Neural cell (in vitro differentiated cells): ENCODE results near the gene FOXJ1. TPM values are rescaled to one million over a fixed set of nuclear protein-coding genes. Genes with fewer than 3 reads are reported as not detected.

ENCODE experiments used
- H2AFZ ChIP-seq: fragments of 200-600, 300-800 bp; sonication (generic), shearing (Covaris generic); 2 replicates; pipeline ENCODE4 v1.6.0; 2014; ENCODE audit warnings: low read depth, mild to moderate bottlenecking, antibody characterized with exemption, low read length, moderate library complexity
- H3F3A ChIP-seq: fragments of 200-600 bp; shearing (Covaris generic); 2 replicates; pipeline ENCODE4 v1.6.1; 2016; ENCODE audit warnings: mild to moderate bottlenecking, moderate library complexity, mixed read lengths, antibody characterized with exemption, low read length; ENCODE audit not compliant: insufficient read depth, poor library complexity, severe bottlenecking
- H3K27ac ChIP-seq: fragments of 200-600, 300-800 bp; sonication (generic), shearing (Covaris generic); 2 replicates; pipeline ENCODE4 v1.5.1; 2014; ENCODE audit warnings: mild to moderate bottlenecking, low read length, moderate library complexity
- H3K27me3 ChIP-seq: fragments of 300-800, 200-600 bp; sonication (generic), shearing (Covaris generic); 2 replicates; pipeline ENCODE4 v1.6.0; 2014; ENCODE audit warnings: mild to moderate bottlenecking, low read depth, low read length, moderate library complexity; ENCODE audit not compliant: insufficient read depth
- H3K36me3 ChIP-seq: fragments of 300-800, 200-600 bp; sonication (generic), shearing (Covaris generic); 2 replicates; pipeline ENCODE4 v1.5.1; 2014; ENCODE audit warnings: mild to moderate bottlenecking, antibody characterized with exemption, low read length, moderate library complexity; ENCODE audit not compliant: insufficient read depth
- H3K4me2 ChIP-seq: fragments of 300-800, 200-600 bp; sonication (generic), shearing (Covaris generic); 2 replicates; pipeline ENCODE4 v1.6.0; 2014; ENCODE audit warnings: mild to moderate bottlenecking, low read length
- H3K4me3 ChIP-seq: fragments of 300-800, 200-600 bp; sonication (generic), shearing (Covaris generic); 2 replicates; pipeline ENCODE4 v1.5.1; 2014; ENCODE audit warnings: mild to moderate bottlenecking, low read length, moderate library complexity
- H3K79me2 ChIP-seq: fragments of 200-600 bp; shearing (Covaris generic); replicated peaks from 2 replicates; pipeline ENCODE4 v1.6.0; 2014; ENCODE audit warnings: mild to moderate bottlenecking, low read length, moderate library complexity; ENCODE audit not compliant: insufficient read depth
- H3K9ac ChIP-seq: fragments of 300-800, 200-600 bp; sonication (generic), shearing (Covaris generic); 2 replicates; pipeline ENCODE4 v1.6.1; 2016; ENCODE audit warnings: mild to moderate bottlenecking, low read length, mixed read lengths
- H3K9me2 ChIP-seq: fragments of 200-600 bp; shearing (Covaris generic); 2 replicates; pipeline ENCODE4 v1.6.1; 2016; ENCODE audit warnings: mild to moderate bottlenecking, low read length, mixed read lengths; ENCODE audit not compliant: insufficient read depth
- H3K9me3 ChIP-seq: fragments of 200-600, 300-800 bp; sonication (generic), shearing (Covaris generic); 2 replicates; pipeline ENCODE4 v1.6.1; 2016; ENCODE audit warnings: mild to moderate bottlenecking, mixed run types, low read length, moderate library complexity, mixed read lengths
- H4K20me1 ChIP-seq: fragments of 200-600 bp; shearing (Covaris generic); 2 replicates; pipeline ENCODE4 v1.6.1; 2016; ENCODE audit warnings: mild to moderate bottlenecking, mixed run types; ENCODE audit not compliant: insufficient read depth
- EP300 ChIP-seq: fragments of 450-650 bp; conservative IDR thresholded peaks from 2 replicates; pipeline ENCODE4 v1.6.1; 2014; ENCODE audit warnings: antibody characterized with exemption, mild to moderate bottlenecking, moderate library complexity; ENCODE audit not compliant: poor library complexity, severe bottlenecking
- EZH2 ChIP-seq: fragments of 200-600, 300-800 bp; shearing (Covaris generic), sonication (generic); IDR thresholded peaks from 2 replicates; pipeline ENCODE4 v1.6.1; 2014; ENCODE audit warnings: antibody characterized with exemption, low read length, borderline replicate concordance, mild to moderate bottlenecking; ENCODE audit not compliant: insufficient read depth, poor library complexity, severe bottlenecking
- MXI1 ChIP-seq: fragments of 450-650 bp; conservative IDR thresholded peaks from 2 replicates; pipeline ENCODE4 v1.6.1; 2014; ENCODE audit warnings: antibody characterized with exemption, mild to moderate bottlenecking; ENCODE audit not compliant: poor library complexity, severe bottlenecking
- POLR2AphosphoS5 ChIP-seq: IDR thresholded peaks from 2 replicates; pipeline ENCODE4 v1.6.1; 2012
- RAD21 ChIP-seq: fragments of 450-650 bp; conservative IDR thresholded peaks from 2 replicates; pipeline ENCODE4 v1.6.1; 2014; ENCODE audit warnings: antibody characterized with exemption, mild to moderate bottlenecking, moderate library complexity
- SMC3 ChIP-seq: fragments of 450-650 bp; conservative IDR thresholded peaks from 2 replicates; pipeline ENCODE4 v1.6.1; 2014; ENCODE audit warnings: antibody characterized with exemption, mild to moderate bottlenecking, moderate library complexity; ENCODE audit not compliant: poor library complexity
- TAF1 ChIP-seq: IDR thresholded peaks from 2 replicates; pipeline ENCODE4 v1.6.1; 2012; ENCODE audit warnings: low read depth
- polyA plus RNA-seq: library from polyadenylated mRNA; depleted of rRNA; stranded (reverse); fragments of >200 nt; gene quantifications from 2 replicates; pipeline ENCODE4 v1.2.3, GENCODE V29; 2014
- TF ChIP-seq, protein P1 (sequence below): fragments of 450-650 bp; IDR thresholded peaks from 2 replicates; pipeline ENCODE4 v1.5.1; 2014; ENCODE audit warnings: antibody characterized with exemption, mild to moderate bottlenecking, moderate library complexity; ENCODE audit not compliant: poor library complexity, severe bottlenecking
- TF ChIP-seq, protein P2 (sequence below): IDR thresholded peaks from 2 replicates; pipeline ENCODE4 v1.6.1; 2012; ENCODE audit warnings: borderline replicate concordance

Gene FOXJ1
- polyA plus RNA-seq, 1 donor from 2014 or later: 0.56 TPM

DNA sequence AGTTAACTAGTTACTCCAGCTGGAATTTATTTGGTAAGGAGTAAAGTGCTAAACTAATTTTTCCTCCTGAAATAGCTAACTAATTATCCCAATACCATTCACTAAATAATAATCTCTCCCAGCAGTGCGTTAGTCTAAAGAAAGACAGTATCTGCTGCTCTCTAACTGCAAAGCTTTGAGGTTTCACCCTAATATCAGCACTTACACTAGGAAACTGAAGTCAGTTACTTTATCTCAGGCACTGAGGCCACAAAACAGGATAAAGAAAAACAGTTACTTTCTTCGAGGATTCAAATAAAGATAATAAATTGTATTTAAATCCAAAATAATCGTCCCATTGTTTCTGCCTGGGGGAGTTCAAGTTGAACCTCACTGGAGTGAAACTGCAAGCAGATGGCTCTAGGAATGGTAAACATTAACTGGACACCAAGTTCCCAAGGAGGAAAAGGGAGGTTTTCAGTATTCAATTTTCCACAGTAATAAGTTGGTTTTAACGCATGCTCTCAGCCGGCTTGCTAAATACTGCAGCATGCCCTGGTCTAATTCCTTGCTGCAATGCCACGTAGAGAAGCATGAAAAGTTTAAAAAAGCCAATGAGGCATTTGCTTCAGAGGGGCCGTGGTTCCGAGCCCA lies 20.0 kb upstream of the FOXJ1 start:
- H3K36me3 ChIP-seq: peaks cover 13% of the 10 kb centered on the region
- TF ChIP-seq RAD21 (no peak), MXI1 (no peak), TAF1 (no peak)
- TF ChIP-seq, protein P1, sequence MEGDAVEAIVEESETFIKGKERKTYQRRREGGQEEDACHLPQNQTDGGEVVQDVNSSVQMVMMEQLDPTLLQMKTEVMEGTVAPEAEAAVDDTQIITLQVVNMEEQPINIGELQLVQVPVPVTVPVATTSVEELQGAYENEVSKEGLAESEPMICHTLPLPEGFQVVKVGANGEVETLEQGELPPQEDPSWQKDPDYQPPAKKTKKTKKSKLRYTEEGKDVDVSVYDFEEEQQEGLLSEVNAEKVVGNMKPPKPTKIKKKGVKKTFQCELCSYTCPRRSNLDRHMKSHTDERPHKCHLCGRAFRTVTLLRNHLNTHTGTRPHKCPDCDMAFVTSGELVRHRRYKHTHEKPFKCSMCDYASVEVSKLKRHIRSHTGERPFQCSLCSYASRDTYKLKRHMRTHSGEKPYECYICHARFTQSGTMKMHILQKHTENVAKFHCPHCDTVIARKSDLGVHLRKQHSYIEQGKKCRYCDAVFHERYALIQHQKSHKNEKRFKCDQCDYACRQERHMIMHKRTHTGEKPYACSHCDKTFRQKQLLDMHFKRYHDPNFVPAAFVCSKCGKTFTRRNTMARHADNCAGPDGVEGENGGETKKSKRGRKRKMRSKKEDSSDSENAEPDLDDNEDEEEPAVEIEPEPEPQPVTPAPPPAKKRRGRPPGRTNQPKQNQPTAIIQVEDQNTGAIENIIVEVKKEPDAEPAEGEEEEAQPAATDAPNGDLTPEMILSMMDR: no peak
- no peak overlapping the region for H3K4me3 ChIP-seq
- no peak overlapping the region for H2AFZ ChIP-seq
- no peaks in the 10 kb centered on the region for H3K9me2 ChIP-seq
- H3K79me2 ChIP-seq: no peaks in the 10 kb centered on the region
- no peak overlapping the region for H3K4me2 ChIP-seq
- H3K9me3 ChIP-seq: no peaks in the 10 kb centered on the region
- no peaks in the 10 kb centered on the region for H3K27me3 ChIP-seq
- no peak overlapping the region for H3K27ac ChIP-seq
- no peak overlapping the region for H3K9ac ChIP-seq
- H3F3A ChIP-seq: no peaks in the 10 kb centered on the region
- H4K20me1 ChIP-seq: no peaks in the 10 kb centered on the region

DNA sequence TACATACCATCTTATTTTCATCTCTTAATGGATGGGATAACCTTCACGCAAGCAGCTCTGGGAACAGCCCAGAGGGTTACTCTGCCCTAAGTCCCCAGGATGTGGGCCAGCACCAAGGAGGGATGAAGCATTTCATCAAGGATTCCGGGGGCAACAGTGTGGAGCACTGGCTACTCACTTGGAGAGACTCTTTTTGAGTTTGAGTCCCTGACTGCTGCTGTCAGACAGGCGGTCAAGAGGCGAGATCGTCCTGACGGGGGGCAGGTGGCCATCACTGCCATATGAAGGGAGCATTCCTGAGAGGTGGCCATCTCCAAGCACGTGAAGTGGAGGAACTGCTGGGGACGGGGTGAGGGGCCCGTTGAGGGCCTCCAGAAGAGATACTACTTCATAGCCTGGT lies 18.1 kb upstream of the FOXJ1 start:
- peaks cover 13% of the 10 kb centered on the region for H3K36me3 ChIP-seq
- no peaks in the 10 kb centered on the region for H4K20me1 ChIP-seq
- H3K4me2 ChIP-seq: no peak overlapping the region
- H3K27ac ChIP-seq: no peak overlapping the region
- H3K9ac ChIP-seq: no peak overlapping the region
- H3F3A ChIP-seq: no peaks in the 10 kb centered on the region
- H3K9me2 ChIP-seq: no peaks in the 10 kb centered on the region
- H3K79me2 ChIP-seq: no peaks in the 10 kb centered on the region
- H3K4me3 ChIP-seq: no peak overlapping the region
- no peaks in the 10 kb centered on the region for H3K27me3 ChIP-seq
- H3K9me3 ChIP-seq: no peaks in the 10 kb centered on the region
- no peak for TF ChIP-seq POLR2AphosphoS5
- no peak for TF ChIP-seq RAD21
- TF ChIP-seq, protein P2, sequence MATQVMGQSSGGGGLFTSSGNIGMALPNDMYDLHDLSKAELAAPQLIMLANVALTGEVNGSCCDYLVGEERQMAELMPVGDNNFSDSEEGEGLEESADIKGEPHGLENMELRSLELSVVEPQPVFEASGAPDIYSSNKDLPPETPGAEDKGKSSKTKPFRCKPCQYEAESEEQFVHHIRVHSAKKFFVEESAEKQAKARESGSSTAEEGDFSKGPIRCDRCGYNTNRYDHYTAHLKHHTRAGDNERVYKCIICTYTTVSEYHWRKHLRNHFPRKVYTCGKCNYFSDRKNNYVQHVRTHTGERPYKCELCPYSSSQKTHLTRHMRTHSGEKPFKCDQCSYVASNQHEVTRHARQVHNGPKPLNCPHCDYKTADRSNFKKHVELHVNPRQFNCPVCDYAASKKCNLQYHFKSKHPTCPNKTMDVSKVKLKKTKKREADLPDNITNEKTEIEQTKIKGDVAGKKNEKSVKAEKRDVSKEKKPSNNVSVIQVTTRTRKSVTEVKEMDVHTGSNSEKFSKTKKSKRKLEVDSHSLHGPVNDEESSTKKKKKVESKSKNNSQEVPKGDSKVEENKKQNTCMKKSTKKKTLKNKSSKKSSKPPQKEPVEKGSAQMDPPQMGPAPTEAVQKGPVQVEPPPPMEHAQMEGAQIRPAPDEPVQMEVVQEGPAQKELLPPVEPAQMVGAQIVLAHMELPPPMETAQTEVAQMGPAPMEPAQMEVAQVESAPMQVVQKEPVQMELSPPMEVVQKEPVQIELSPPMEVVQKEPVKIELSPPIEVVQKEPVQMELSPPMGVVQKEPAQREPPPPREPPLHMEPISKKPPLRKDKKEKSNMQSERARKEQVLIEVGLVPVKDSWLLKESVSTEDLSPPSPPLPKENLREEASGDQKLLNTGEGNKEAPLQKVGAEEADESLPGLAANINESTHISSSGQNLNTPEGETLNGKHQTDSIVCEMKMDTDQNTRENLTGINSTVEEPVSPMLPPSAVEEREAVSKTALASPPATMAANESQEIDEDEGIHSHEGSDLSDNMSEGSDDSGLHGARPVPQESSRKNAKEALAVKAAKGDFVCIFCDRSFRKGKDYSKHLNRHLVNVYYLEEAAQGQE: no peak
- TF ChIP-seq TAF1: no peak
- no peak for TF ChIP-seq SMC3
- TF ChIP-seq, protein P1: no peak
- TF ChIP-seq EZH2: no peak
- TF ChIP-seq MXI1: no peak
- TF ChIP-seq EP300: no peak
- no peak overlapping the region for H2AFZ ChIP-seq
